Measurements from ENCODE around the gene OTUD5.

The OTUD5 gene

DNA sequence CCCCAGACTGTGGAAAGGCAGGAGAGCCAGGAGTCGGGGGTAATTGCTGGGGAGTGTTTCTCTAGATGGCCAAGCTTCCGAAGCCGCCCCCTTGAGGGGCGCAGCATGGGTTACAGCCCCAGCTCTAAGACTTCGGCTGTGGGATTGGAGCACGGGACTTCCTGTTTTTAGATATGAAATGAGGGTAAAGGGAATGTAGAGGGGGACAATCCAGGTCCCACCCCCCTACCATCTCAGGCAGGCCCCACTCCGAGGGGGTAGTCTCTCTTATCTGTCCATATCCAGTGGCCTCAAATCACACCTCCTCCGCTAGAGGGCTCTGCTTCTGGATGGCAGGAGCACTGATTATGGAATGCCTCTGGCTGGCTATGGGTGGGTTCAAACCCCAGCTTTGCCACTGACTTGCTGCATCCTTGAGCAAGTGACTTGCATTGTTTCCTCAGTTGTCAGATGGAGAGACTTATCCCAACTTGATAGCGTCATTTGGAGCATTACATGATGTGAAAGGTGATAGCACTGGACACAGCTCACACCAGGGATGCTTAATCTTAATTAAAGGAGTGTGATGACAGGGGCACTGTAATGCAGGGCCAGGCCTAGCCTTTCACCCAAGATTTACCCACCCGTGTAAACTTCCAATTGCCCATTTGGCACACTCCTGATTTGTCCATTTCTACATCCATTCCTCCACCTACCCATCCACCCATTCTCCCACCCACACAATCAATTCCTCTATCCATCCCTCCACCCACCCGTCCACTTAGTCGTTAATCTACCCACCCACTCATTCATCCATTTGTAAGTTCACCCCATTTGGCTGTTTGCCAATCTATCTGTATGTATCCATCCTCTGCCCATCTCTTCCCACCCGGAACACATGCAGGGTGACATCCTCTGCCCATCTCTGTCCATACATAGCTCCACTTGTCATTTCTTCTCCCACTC is 15.1 kb upstream of the OTUD5 start:
- peak; percentile 58 for DNase-seq (ENCODE audit: low spot score)

DNA sequence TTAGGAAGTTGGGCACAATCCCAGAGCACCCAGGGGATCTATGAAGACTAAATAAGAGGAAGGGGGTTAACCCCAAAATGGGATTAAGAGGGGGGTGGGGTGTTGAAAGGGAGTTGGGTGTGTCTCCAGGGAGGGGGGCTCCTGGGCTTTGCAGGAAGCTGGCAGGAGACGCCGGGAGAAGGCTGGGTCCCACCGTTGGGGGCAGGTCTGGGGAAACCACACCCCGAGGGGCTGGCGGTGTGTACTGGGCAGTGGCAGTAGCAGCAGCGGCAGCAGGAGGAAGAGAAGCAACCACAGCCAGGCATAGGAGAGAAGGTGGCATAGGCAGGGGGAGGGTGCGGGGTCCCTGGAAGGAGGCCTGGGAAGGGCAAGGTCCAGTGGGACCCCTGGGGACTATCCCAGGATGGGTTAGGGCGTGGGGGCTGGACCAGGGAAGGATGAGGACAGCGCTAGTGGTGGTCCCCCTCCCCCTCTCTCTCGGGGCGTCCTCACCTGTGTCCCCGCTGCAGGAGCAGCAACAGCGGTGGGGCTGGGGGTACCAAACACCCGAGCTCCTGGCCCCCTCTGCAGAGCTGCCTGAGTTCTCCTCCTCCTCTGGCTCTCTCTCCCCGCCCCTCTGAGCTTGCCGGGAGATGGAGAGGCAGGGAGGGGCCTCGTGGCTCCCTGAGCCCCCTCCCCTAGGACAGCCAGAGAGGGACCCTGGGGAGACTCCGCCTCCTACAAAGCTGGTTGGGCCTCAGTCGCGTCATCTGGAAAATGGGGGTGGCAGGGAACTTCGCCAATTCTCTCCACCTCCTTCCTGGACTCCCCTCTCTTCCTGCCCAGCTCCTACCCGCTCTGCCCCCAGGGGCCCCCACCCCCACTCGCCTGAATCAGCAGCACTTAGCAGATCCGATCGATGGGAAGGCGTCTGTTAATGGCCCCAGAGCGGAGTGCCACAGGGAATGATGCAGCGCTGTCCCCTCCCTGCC is 14.1 kb upstream of the OTUD5 start, which contains the start of gene KCND1:
Gene KCND1 (minus strand): TSS at position 596 of the 971 bp plus-strand sequence. CDS start 1,573 bp downstream, outside the sequence.
- DNase-seq (ENCODE audit: low spot score): no peak

DNA sequence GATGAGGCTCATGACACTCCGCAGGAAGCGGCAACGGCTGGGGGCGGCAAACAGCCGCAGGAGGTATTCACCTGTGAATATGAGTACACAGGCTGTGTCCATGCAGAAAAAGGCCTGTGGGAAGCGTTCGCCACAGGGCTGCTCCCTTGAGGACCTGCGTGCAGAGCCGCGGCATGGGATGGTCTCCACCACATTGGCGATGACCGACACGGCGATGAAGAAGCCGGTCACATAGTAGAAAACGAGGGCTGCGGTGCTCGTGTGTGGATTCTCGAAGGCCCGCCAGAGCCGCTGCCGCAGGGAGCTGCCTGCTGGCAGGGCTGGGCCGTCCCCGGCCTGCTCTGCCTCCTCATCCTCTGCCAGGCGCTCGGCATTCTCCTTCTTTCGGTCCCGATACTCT is 12.1 kb upstream of the OTUD5 start:
- no peak for DNase-seq (ENCODE audit: low spot score)

DNA sequence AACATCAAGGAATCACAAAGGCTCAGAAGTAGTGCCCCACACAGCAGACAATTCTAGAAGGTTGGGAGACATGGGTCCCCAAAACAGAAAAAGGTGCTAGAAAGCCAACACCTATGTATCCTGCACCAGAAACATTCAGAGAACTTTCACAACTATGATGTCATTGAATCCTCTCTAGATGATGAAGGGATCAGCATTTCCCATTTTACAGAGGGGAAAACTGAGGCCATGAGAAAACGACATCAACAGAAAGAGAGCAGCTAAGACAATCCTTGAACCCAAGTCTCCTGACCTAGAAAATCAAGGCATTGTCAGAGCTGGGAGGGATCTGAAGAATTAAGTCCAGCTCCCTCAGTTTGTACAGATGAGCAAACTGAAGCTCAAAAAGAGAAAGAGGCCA is 11.0 kb upstream of the OTUD5 start:
- DNase-seq (ENCODE audit: low spot score): no peak

DNA sequence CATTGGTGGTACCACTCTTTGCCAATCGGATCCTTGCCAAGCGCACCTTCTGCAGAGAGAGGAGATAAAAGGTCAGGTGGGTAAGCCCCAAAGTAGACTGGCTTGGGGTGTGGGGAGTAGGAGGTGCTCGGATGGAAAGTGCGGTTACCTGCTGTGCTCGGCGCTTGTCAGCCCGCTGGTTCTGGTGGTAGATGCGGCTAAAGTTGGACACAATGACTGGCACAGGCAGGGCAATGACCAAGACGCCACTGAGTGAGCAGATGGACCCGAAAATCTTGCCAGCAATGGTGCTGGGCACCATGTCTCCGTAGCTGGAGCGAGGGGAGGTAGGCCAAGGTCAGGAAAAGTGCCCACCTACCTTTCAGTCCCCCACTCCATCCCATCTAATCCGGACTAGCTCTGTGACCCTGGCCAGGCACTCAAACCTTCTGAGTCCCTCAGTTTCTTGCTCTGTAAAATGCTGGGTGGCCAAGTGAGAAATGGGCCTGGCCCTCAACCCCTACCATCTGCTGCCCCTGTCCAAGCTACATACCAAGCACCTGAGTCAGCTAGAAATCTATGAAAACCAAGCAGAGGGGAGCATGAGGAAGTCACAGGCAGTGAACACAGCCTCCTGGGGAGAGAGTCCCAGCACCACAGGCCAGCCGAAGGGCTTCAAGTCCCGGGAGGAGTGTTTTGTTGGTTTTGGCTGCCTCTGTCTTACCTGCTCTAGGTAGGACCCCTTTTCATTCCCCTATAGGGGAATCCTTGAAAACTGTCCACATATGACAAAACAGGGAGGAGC is 9.6 kb upstream of the OTUD5 start:
- no peak for DNase-seq (ENCODE audit: low spot score)

DNA sequence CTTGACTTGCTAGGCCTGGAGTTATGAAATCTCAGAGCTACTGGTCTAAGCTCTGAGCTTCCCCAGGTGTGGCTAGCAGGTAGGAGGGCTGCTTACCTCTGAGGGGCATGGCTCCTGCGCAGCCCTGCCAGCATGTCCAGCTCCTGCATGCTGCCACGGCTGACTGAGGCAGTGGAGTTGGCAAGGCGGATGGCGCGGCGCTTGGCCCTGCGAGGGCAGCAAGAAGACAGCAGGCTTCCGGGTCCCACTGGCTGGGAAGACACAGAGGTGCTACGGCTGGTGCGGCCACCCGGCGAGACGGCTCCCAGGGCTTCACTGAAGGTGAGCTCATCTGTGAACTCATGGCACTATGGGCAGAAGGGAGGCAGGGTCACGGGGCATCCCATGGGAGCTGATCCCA is 8.6 kb upstream of the OTUD5 start:
- no peak for DNase-seq (ENCODE audit: low spot score)

DNA sequence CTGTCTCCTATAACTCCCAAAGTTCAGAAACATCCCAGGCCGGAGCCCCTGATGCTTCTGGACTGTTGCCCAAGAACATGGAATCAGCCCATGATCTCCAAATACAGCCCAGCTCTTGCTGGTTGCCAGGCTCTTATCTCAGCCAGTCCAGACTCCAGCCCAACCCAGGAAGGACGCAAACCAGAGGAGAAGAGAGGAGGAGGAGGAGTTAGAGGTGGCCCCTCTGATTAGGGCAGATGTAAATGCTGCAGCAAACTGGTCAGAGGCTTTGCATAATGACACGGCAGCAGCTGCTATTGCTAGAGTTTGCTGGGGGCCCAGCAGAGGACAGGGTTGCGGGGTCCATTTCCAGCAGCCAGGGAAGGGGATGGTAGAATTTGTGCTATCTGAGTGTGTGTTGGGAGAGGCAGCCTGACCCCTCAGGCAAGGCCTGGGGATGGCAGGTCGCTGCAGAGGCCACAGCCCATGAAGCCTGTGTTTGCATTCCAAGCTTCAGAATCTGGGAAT is 4.2 kb upstream of the OTUD5 start:
- peak; percentile 46 for DNase-seq (ENCODE audit: low spot score)

DNA sequence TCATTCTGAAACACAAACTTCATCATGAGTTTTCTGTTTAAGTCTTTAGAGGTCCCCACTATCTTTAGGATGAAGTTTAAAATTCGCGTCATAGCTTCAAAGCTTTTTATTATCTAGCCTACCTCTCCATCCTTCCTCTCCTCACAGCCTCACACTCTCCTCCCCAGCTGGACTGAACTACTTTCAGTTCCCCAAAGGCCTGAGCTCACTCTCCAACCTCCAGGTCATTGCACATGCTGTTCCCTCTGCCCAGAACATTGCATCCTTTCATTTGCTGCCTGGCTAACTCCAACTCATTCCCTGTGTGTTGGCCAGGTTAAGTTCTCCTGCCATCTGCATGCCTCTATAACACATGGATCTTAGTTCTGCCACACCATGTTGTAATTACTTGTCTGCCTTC is 2.9 kb upstream of the OTUD5 start:
- peak; percentile 50 for DNase-seq (ENCODE audit: low spot score)

DNA sequence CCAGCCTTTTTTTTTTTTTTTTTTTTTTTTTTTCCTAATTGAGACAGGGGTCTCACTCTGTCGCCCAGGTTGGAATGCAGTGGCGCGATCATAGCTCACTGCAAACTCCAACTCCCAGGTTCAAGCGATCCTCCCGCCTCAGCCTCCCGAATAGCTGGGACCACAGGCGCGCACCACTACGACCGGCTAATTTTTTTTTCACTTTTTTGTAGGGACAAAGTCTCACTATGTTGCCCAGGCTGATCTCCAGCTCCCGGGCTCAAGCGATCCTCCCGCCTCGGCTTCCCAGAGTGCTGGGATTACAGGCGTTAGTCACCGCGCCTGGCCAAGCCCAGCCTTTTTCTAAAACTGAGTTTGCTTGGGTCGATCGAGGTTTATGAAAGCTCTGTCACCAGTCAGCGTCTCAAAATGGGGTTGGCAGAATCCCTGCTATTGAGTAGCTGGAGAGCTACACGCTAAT is 1.3 kb upstream of the OTUD5 start:
- DNase-seq (ENCODE audit: low spot score): no peak

DNA sequence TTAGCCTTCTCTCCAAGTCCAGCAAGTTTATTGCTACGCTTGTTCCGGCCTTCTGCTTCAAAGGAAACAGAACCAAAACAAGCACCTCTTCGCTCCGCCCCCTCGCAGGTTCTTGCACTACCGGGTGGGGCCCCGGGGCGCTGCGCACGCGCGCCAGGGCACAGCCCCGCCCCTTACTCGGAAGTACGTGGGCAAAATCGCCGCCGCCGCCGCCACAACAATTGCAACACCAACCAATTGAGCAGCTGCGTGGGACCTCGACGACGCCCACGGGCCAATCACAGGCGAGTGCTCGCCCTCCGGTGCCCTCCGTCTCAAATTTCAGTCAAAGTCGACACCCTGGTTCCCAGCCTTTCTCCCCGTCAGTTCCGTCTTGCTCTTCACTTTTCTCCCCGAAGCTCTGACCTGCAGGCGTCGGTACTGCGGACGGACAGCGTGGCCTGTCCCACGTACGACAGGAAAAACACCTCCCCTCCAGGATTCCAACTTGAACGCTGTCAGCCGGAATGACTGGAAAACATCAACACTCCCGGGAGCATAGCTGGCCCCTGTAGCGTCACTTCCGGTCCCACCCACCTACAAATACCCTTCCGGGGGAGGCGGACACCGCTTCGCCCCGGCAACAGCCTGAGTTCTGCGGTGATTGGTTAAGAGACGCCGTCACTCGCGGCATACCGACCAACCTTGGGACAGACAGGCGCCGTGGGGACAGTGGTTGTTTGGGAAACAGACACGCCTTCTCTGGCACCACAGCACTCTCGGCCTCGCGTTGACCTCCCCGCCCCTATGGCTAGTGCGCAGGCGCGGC is 624 bp upstream of the OTUD5 start:
- peak; percentile 96 for DNase-seq (ENCODE audit: low spot score)

DNA sequence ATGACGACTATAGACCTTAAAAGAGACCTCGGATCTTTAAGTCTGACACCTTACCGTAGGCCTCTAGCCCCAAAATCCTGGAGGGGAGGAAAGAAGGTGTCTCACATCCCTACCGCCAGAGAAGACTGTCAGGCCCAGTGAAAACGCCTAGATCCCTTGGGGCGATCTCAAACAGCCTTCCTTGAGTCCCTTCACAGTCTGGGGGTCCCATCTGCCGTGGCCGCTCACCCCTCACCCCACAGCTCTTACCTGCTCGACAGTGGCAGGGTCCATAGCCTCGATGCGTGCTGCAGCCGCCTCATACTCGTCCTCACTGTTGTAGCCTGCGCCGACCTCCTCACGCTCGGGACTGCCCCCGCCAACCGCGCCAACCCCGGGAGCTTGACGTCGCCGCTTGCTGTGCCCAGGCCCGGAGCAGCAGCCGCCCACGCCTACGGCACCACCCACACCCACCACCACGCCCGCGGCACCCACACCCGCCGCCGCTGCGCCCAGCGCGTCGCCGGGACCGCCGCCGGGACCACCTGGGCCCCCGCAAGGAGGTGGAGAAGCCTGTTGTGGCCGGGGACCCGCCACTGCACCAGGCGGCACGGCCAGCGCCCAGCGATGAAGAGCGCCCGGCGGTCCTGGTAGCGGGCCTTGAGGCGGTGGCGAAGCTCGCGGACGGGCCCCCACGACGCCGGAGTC is 536 bp downstream of the OTUD5 start:
- no peak for DNase-seq (ENCODE audit: low spot score)

DNA sequence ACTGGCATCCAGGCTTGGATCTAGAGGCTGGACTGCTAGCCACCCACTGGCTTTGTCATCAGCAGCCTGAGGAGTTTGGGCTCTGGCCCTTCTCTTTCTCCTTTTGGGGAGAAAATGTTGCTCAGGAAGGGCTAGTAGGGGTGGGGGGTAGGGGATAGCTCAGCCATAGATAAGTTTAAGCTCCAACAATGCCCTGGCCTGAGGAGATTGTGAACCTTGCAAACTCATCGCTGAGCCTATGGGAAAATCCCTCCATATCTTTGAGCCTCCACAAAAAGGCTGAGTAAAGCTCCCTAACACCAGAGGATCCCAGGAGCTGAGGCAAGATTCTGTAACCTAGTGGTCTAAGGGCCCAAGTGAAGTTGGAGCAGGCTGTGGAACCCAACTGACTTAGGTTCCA is 8.8 kb downstream of the OTUD5 start:
- DNase-seq (ENCODE audit: low spot score): no peak

DNA sequence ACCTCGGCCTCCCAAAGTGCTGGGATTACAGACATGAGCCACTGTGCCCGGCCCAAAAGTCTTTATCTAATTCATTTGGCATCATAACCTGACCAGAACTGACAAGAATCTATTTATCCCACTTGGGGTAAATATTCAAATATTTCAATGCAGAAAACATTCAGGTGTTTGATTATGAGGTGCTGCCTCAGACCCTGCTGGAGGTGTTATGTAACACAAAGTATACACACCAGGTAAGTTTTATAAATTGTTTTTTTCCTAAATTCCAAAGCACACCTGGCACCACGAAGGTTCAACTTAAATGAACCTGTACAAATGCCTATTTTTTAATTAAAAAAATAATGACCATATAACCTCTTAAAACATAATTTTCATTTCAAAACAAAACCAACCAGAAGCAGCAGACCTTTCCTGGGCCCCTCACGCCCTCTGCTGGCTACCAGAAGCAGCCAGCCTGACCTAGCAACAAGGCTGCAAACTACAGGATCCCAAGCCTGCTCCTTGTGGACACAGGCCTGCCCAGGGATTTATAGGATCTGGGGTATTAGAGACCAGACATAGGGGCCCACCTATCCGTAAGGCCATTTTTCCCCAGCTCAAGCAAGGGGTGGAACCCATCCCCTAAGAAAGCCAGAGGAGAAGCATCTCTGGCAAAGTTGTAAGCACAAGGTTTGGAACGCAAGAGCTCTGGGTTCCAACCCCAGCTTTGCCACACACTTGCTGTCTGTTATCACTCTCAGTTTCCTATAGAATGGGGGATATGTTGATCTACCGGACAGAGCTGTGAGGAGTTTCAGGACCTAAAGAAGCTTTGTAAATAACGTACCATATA is 11.7 kb downstream of the OTUD5 start:
- DNase-seq (ENCODE audit: low spot score): peak; percentile 54

DNA sequence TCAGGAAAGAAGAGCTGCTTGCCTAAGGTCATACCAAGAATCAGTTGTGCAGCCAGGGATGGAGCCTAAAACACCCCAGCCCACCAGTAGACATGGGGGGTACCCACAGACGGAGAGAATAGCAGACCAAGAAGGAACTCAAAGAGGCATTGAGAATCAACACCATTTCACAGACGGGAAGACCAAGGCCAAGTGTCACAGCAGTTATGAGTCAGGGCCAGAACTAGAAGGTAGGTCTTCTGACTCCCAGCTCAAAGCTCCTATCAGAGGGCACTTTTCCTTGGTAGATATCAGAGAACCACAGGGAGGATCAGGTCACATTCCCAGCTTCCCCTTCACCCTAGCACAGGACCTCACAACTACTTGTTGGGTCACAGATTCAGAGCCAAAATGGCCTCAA is 14.5 kb downstream of the OTUD5 start:
- no peak for DNase-seq (ENCODE audit: low spot score)

DNA sequence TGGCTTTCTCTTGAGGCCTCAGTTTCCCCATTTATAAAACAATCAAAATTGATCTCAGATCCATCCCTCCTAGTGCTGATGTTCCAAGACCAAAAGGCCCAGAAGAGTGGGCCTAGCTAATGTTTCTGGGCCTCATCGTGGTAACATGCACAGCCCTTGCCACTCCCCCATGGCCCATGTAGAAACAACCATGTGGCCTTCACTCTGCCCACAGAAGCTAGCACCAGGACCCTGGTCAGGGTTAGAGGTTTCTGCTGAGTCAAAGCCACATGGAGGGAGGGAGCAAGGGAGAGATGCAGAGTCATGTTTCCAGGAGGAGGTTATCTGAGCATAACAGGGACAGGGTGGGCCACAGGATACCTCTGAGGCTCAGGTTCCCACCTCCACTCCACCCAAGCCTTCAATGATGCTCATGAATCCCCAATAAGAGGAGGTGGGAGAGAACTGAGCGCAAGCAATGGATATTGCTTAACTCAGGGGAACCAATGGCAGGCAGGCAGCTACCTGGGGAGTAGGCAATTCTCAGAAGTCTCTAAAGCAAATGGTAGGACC is 16.9 kb downstream of the OTUD5 start:
- DNase-seq (ENCODE audit: low spot score): no peak

DNA sequence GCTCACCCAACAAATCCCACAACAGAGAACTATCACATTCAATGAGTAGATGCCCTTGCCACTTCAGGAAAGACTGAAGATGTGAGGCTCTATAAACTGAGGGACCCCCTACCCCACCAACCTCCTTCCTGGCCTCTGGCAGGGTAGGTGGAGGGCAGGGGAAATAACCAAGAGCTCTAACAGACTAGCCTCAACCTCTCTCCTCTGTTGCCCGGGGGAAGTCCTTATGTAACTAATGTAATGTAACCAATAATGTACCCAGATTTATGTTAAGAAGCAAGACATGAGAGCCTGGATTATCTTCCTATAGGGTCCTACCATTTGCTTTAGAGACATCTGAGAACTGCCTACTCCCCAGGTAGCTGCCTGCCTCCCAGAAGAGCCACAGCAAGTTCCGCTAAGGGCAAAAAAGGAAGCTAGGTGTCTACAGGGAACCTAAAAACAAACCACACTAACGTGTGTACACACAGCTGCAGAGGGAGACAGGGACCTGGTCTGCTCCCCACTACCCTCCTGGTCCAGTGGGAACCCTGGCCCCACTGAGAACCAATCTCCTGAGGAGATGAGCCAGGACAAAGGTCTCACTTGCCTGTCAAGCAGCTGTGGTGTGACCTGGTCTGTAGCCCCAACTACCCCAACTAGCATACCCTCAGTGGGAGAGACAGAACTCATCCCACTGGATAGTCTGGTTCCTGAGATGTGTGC is 17.7 kb downstream of the OTUD5 start:
- peak; percentile 74 for DNase-seq (ENCODE audit: low spot score)

DNA sequence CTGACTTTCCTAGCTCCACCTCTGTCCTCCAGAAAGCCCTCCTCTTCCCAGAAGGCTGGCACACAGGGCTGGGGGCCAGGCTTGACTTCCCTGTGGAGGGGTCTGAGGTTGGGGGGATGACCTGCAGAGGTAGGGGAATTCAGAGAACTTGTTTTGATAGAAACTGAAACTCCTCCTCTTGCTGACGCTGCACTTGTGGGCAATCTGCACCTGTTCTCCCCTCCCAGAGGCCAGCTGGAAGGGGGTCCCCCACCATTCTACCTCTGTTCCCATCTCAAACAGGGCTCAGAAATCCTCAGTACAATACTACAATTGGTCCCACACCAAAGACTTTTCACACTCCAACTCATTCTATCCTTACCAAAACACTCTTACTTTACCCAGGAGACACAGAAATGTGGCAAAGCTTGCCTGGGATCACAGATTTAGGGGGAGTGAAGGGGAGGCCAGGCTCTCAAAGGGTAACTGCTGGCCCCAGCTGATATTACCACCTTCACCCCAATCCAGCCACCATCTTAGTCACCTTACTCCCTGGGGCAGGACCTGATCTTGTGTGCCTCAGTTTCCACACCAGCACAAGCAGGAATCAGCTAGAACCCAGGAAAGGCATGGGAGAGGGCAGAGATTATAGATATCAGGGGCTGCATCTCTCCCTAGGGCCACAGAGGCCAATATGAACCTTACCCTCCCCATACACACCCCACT is 18.5 kb downstream of the OTUD5 start:
- peak; percentile 86 for DNase-seq (ENCODE audit: low spot score)

Measured in NAMALWA (cell line).